PFSK-1 (cell line): ENCODE results near the gene SERGEF.

Experiments
- FOXP2 ChIP-seq: optimal IDR thresholded peaks from 2 replicates; pipeline ENCODE3; 2011; ENCODE audit warnings: borderline replicate concordance, control low read depth, inconsistent platforms; ENCODE audit not compliant: insufficient read depth; ENCODE audit errors: extremely low read length, extremely low read depth
- POLR2AphosphoS5 ChIP-seq: IDR thresholded peaks from 2 replicates; pipeline ENCODE4 v1.6.1; 2012; ENCODE audit warnings: low read depth, mild to moderate bottlenecking, control low read depth, low read length, moderate library complexity
- SIN3A ChIP-seq: IDR thresholded peaks from 2 replicates; pipeline ENCODE4 v1.6.1; 2012; ENCODE audit warnings: mild to moderate bottlenecking, low read length, moderate library complexity, borderline replicate concordance; ENCODE audit not compliant: insufficient read depth
- TAF1 ChIP-seq: IDR thresholded peaks from 2 replicates; pipeline ENCODE4 v1.6.1; 2012; ENCODE audit warnings: low read length, control low read depth, borderline replicate concordance; ENCODE audit not compliant: insufficient read depth
- TF ChIP-seq, protein P1 (sequence below), 2 experiments: IDR thresholded peaks; 2 replicates each; pipeline versions ENCODE4 v1.6.1 to v1.8.0; 2011 to 2012; ENCODE audit warnings: low read depth in 2 of 2, low read length in 2 of 2, control low read depth in 1 of 2, inconsistent platforms in 1 of 2, mild to moderate bottlenecking in 1 of 2, moderate library complexity in 1 of 2; ENCODE audit not compliant: insufficient read depth in 1 of 2

SERGEF gene

DNA sequence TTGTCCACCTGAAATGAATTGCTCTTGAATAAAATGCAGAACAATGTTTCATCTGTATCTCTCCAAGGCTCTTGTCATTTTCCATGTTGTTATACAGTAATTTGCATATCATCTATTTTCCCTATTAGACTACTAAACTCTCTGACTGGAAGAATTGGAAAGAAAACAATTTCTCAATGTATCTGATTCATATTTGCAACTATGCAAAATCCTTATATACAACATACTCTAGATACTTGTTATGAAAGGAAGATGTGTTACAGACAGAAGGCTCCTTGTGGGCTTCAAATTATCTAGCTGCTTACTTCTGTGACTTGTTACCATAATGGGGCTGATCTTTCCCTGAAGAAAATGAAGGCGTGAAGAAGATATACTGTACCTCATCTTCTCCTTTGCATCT, 9.6 kb upstream of the SERGEF start:
- TF ChIP-seq POLR2AphosphoS5 (no peak), SIN3A (no peak), TAF1 (no peak), FOXP2 (no peak)
- TF ChIP-seq, protein P1, sequence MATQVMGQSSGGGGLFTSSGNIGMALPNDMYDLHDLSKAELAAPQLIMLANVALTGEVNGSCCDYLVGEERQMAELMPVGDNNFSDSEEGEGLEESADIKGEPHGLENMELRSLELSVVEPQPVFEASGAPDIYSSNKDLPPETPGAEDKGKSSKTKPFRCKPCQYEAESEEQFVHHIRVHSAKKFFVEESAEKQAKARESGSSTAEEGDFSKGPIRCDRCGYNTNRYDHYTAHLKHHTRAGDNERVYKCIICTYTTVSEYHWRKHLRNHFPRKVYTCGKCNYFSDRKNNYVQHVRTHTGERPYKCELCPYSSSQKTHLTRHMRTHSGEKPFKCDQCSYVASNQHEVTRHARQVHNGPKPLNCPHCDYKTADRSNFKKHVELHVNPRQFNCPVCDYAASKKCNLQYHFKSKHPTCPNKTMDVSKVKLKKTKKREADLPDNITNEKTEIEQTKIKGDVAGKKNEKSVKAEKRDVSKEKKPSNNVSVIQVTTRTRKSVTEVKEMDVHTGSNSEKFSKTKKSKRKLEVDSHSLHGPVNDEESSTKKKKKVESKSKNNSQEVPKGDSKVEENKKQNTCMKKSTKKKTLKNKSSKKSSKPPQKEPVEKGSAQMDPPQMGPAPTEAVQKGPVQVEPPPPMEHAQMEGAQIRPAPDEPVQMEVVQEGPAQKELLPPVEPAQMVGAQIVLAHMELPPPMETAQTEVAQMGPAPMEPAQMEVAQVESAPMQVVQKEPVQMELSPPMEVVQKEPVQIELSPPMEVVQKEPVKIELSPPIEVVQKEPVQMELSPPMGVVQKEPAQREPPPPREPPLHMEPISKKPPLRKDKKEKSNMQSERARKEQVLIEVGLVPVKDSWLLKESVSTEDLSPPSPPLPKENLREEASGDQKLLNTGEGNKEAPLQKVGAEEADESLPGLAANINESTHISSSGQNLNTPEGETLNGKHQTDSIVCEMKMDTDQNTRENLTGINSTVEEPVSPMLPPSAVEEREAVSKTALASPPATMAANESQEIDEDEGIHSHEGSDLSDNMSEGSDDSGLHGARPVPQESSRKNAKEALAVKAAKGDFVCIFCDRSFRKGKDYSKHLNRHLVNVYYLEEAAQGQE (IDR thresholded peaks at IDR 0.05; ENCODE audit: insufficient read depth in 1 of 2, low read depth in 2 of 2, low read length in 2 of 2) = no peak

DNA sequence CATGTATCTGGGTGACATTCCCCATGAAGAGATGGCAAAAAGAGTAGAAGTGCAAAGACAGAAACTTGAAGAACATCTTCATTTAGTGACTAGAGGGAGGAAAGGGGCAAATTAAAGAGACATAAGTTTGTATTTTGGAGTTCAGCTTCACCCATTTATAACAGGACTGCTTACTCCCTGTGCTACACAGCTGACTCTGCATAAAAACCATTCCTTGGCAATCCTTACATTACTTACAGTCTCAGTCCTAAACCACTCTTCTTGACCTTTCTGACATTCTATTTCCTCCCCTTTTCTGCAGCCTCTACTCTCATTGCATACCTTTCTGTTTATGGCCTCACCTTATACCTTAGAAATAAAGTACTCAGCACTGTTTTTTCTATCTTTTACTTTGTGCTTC, 6.8 kb upstream of the SERGEF start:
- TF ChIP-seq TAF1 (no peak), SIN3A (no peak), FOXP2 (no peak), POLR2AphosphoS5 (no peak)
- TF ChIP-seq, protein P1 (IDR thresholded peaks at IDR 0.05; ENCODE audit: insufficient read depth in 1 of 2, low read depth in 2 of 2, low read length in 2 of 2) = no peak

DNA sequence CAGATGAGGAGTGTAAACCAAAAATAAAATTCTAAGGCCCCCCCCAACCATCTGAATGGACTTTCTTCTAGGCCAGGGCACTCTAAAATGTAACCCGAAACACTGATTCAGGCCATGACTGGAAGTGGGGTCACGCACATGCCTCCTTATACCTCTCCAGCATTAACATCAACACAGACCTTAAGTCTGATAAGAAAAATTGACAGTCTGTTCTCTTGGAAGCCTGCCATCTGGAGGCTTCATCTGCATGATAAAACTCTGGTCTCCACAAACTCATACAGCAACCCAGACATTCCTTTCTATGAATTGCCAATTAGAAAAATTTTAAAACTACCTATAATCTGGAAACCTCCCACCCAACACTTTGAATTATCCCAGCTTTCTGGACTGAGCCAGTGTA, 3.9 kb upstream of the SERGEF start:
- TF ChIP-seq SIN3A (no peak), POLR2AphosphoS5 (no peak), FOXP2 (no peak), TAF1 (no peak)
- TF ChIP-seq, protein P1 (IDR thresholded peaks at IDR 0.05; ENCODE audit: insufficient read depth in 1 of 2, low read depth in 2 of 2, low read length in 2 of 2) = no peak

DNA sequence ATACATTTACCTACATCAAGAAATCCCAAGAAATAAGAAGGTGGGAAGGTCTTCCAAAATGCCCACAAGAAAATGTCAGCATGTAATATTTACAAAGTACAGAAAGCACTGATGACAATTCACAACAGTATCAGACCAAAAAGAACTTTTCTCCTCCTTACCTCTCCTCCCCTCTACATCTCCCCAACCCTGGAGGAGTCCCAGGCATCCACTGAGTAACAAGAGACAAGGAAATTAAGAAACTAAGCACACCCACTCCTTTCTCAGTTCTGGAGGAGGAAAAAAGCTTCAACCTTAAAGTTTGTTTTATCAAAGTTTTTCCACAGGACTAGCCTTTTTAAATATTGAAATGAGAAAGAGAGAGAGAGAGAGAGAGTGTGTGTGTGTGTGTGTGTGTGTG, 2.0 kb upstream of the SERGEF start:
- no peak for TF ChIP-seq FOXP2
- no peak for TF ChIP-seq SIN3A
- TF ChIP-seq TAF1 = no peak
- no peak for TF ChIP-seq POLR2AphosphoS5
- TF ChIP-seq, protein P1 (IDR thresholded peaks at IDR 0.05; ENCODE audit: insufficient read depth in 1 of 2, low read depth in 2 of 2, low read length in 2 of 2) = no peak

DNA sequence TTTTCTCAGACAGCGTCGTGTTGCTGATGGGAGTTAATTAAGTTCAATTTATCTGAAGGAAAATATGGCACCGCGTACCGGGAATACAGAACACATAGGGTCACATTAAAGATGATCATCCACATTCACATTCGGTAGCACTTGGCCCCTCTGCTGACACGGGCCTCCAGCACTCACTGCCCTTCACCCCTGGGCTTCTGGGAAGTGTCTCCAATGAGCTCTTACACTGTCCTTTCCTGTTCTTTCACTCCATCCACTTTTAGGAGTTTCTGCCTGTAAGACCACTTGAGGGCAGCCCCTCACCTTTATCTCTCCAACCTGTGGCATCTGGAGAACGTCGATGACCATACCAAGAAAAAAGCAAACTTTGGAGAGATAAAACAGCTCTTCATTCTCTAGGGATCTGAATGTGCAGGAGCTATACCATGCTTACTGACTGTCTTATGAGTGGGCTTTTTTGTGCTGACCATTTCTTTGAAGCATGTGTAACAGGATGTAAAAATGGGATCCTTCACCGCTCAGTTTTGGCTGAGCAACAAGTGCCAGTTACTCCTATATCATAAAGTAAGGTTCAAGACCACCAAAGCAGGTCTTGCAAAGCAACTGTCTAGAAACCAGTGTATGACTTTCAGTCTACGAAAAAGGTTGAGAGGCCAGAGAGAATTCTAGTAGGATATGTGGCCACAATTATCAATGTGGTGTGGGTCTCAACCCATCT, 1.1 kb upstream of the SERGEF start:
- no peak for TF ChIP-seq SIN3A
- TF ChIP-seq, protein P1 (IDR thresholded peaks at IDR 0.05; ENCODE audit: insufficient read depth in 1 of 2, low read depth in 2 of 2, low read length in 2 of 2) = no peak
- TF ChIP-seq TAF1 = no peak
- no peak for TF ChIP-seq POLR2AphosphoS5
- TF ChIP-seq FOXP2 = no peak
